ENCODE data around the gene GPX5. TPM values are rescaled to one million over a fixed set of nuclear protein-coding genes. Genes with fewer than 3 reads are reported as not detected.
A peak's percentile ranks its signal among the peaks of the same experiment; 100 is the strongest.

Gene GPX5
- total RNA-seq, 1 donor from 2014 or later, result not detected

DNA sequence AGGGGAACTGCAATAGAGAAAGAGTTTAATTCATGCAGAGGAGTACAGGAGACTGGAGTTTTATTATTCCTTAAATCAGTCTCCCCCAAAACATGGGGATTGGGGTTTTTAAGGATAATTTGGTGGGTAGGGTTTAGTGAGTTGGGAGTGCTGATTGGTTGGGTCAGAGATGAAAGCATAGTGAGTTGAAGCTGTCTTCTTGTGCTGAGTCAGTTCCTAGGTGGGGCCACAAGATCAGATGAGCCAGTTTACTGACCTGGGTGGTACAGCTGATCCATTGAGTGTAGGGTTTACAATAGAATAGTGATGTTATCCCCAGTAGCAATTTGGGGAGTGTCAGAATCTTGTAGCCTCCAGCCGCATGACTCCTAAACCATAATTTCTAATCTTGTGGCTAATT lies 39.1 kb upstream of the GPX5 start:
- no peak for DNase-seq (ENCODE audit: extremely low spot score in 2 of 2)
- H3K4me3 ChIP-seq, result no peak overlapping the region
- no peaks in the 10 kb centered on the region for H3K36me3 ChIP-seq
- no peaks in the 10 kb centered on the region for H3K27me3 ChIP-seq
- TF ChIP-seq POLR2AphosphoS5 (IDR thresholded peaks at IDR 0.05; ENCODE audit: insufficient read depth in 1 of 2, low read depth in 1 of 2) (no peak), POLR2A (IDR thresholded peaks at IDR 0.05) (no peak)
- TF ChIP-seq, protein P1, sequence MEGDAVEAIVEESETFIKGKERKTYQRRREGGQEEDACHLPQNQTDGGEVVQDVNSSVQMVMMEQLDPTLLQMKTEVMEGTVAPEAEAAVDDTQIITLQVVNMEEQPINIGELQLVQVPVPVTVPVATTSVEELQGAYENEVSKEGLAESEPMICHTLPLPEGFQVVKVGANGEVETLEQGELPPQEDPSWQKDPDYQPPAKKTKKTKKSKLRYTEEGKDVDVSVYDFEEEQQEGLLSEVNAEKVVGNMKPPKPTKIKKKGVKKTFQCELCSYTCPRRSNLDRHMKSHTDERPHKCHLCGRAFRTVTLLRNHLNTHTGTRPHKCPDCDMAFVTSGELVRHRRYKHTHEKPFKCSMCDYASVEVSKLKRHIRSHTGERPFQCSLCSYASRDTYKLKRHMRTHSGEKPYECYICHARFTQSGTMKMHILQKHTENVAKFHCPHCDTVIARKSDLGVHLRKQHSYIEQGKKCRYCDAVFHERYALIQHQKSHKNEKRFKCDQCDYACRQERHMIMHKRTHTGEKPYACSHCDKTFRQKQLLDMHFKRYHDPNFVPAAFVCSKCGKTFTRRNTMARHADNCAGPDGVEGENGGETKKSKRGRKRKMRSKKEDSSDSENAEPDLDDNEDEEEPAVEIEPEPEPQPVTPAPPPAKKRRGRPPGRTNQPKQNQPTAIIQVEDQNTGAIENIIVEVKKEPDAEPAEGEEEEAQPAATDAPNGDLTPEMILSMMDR (IDR thresholded peaks at IDR 0.05), result no peak
- H3K9me3 ChIP-seq, result no peaks in the 10 kb centered on the region
- intact Hi-C loops (cut with DNase I), result no loop called here
- no peak overlapping the region for H3K27ac ChIP-seq
- no peaks in the 10 kb centered on the region for H3K4me1 ChIP-seq

DNA sequence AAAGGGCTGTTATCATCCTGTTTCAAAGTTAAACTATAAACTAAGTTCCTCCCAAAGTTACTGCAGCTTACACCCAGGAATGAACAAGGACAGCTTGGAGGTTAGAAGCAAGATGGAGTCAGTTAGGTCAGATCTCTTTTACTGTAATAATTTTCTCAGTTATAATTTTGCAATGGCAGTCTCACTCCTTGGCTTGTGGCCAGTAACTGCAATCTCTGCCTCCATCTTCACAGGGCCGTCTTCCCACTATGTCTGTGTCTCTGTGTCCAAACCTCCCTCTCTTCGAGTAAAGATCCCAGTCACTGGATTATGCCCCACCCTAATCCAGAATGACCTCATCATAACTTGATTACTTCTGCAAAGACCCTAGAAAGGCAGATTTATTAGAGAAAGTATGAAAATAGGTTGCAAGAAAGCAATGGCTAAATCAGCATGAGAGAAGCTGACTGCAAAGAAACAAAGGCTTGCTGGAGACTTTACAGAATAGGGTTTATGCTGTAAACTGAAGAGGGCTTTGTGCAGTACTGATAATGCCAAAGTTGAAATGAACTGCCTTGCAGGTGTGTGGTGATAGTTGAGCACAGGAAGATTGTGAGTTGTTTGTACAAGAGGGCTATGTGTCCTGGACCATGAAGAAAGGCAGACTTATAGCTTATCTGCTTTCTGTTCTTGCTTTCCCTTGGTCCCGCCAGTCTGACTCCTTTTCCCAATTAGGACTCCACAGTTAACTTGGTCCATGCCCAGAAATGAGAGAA lies 38.5 kb upstream of the GPX5 start:
- Histone ChIP-seq H3K4me1 (no peaks in the 10 kb centered on the region), H3K9me3 (no peaks in the 10 kb centered on the region), H3K36me3 (no peaks in the 10 kb centered on the region), H3K27me3 (no peaks in the 10 kb centered on the region), H3K27ac (no peak overlapping the region), H3K4me3 (no peak overlapping the region)
- intact Hi-C loops (cut with DNase I), result no loop called here
- TF ChIP-seq POLR2AphosphoS5 (IDR thresholded peaks at IDR 0.05; ENCODE audit: insufficient read depth in 1 of 2, low read depth in 1 of 2) (no peak), POLR2A (IDR thresholded peaks at IDR 0.05) (no peak)
- TF ChIP-seq, protein P1 (IDR thresholded peaks at IDR 0.05), result no peak
- DNase-seq (ENCODE audit: extremely low spot score in 2 of 2), result no peak

DNA sequence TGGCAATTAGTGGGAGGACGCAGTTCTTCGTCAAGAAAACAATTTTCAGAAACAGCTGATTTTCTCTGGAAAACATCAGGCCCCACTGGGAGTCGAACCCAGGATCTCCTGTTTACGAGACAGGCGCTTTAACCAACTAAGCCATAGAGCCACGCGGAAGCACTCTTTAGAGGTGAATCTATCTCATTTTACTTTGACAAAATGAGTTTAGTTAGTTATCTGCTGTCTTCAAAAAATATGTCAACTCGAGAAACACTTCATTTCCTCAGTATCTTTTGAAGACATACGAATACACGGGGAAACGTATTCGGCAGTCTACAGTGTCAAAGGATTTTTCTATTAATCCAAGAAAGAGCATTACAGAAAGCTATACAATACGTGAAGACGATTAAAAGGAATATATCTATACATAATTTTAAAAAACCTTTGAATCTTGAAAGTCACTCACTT lies 36.7 kb upstream of the GPX5 start:
- no peak for DNase-seq (ENCODE audit: extremely low spot score in 2 of 2)
- peak overlapping the region; percentile 79 for H3K27ac ChIP-seq
- H3K9me3 ChIP-seq, result no peaks in the 10 kb centered on the region
- TF ChIP-seq POLR2A (IDR thresholded peaks at IDR 0.05) (no peak), POLR2AphosphoS5 (IDR thresholded peaks at IDR 0.05; ENCODE audit: insufficient read depth in 1 of 2, low read depth in 1 of 2) (no peak)
- TF ChIP-seq, protein P1 (IDR thresholded peaks at IDR 0.05), result no peak
- H3K27me3 ChIP-seq, result no peaks in the 10 kb centered on the region
- intact Hi-C loops (cut with DNase I), result no loop called here
- H3K36me3 ChIP-seq, result no peaks in the 10 kb centered on the region
- peak overlapping the region; percentile 41 to 47 for H3K4me3 ChIP-seq
- no peaks in the 10 kb centered on the region for H3K4me1 ChIP-seq

DNA sequence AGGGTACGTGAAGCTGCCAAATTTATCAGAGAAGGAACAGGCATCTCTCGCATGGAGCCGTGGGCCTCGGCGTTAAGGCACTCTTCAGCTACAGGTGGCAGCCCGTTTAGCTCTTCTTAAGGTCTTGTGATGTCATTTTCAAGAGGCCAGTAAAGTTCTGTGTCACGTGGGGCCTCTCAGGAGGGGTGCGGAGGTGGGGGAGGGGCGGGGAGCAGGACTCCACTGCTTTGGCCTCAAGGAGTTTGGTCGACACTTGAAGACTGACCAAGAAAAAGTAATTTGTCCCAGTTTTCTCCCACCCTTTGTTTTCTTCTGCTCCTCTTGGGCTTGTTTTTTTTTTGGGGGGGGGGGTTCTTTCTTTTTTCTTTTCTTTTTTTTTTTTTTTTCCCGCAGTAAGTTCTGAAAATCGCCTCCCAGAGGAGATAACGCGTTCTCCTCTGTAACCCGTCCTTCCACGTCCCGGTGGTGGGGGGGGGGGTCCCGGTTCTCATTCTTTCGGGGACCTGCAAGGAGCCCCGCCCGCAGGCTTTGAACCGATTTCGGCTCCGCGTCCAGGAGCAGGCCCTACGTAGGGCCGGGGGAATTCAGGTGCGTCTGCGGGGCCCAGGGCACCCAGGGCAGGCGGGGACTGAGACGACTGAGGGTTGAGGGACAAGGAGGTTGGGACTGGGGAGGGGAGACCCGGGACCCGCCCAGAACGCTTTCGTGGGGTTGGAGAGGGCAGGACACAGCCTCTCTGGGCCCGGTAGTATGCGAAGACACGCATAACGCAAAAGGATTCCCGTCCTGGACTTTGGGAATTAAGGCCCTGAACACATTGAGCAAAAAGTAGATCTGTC lies 36.1 kb upstream of the GPX5 start:
- H3K4me3 ChIP-seq, result peak overlapping the region; percentile 41 to 47
- DNase-seq (ENCODE audit: extremely low spot score in 2 of 2), result peak in 1 of 2 donors; percentile 89
- no peaks in the 10 kb centered on the region for H3K4me1 ChIP-seq
- H3K27me3 ChIP-seq, result no peaks in the 10 kb centered on the region
- no peaks in the 10 kb centered on the region for H3K9me3 ChIP-seq
- intact Hi-C loops (cut with DNase I), result no loop called here
- no peaks in the 10 kb centered on the region for H3K36me3 ChIP-seq
- H3K27ac ChIP-seq, result peak overlapping the region; percentile 79
- TF ChIP-seq POLR2AphosphoS5 (IDR thresholded peaks at IDR 0.05; ENCODE audit: insufficient read depth in 1 of 2, low read depth in 1 of 2), result peak in 1 of 2 donors; percentile 70
- TF ChIP-seq, protein P1 (IDR thresholded peaks at IDR 0.05), result no peak

Data from vagina (tissue), 2 donors.